Keratinocyte (primary cell): ENCODE results near the gene RALGPS1. TPM values are rescaled to one million over a fixed set of nuclear protein-coding genes. Genes with fewer than 3 reads are reported as not detected.

Source experiments
- DNase-seq: peaks from one replicate; pipeline ENCODE4 v3.0.0-alpha.2; 2011; ENCODE audit warnings: low read depth, missing footprints, low spot score
- FAIRE-seq: peaks from 2 replicates; lab custom pipeline; 2011; peaks lifted over from hg19 to GRCh38; lab: Jason Lieb, UNC
- H2AFZ ChIP-seq: 2 replicates; pipeline ENCODE4 v1.6.0; 2012; ENCODE audit warnings: low read length, control low read depth, inconsistent platforms; ENCODE audit not compliant: control insufficient read depth
- H3K27ac ChIP-seq: 2 replicates; pipeline ENCODE4 v1.5.1; 2011; ENCODE audit warnings: low read length; ENCODE audit not compliant: control insufficient read depth, insufficient read depth
- H3K27me3 ChIP-seq: 3 replicates; pipeline ENCODE4 v1.6.0; 2011; ENCODE audit warnings: low read length; ENCODE audit not compliant: control insufficient read depth, insufficient read depth; ENCODE audit errors: extremely low read depth
- H3K36me3 ChIP-seq, 2 experiments: 2 replicates in 1 of 2; 3 replicates in 1 of 2; pipeline ENCODE4 v1.5.1; 2011; ENCODE audit warnings: low read length in 2 of 2, mild to moderate bottlenecking in 1 of 2; ENCODE audit not compliant: control insufficient read depth in 2 of 2, insufficient read depth in 2 of 2; ENCODE audit errors: extremely low read depth in 1 of 2
- H3K4me1 ChIP-seq: 3 replicates; pipeline ENCODE4 v1.5.1; 2011; ENCODE audit warnings: low read length; ENCODE audit not compliant: control insufficient read depth, insufficient read depth; ENCODE audit errors: extremely low read depth
- H3K4me2 ChIP-seq: 3 replicates; pipeline ENCODE4 v1.6.0; 2011; ENCODE audit warnings: low read depth, low read length; ENCODE audit not compliant: control insufficient read depth, insufficient read depth; ENCODE audit errors: extremely low read depth
- H3K4me3 ChIP-seq, 3 experiments: fragments of 200-600 bp in 1 of 3; sonication (generic) in 1 of 3; 2 replicates in 2 of 3; 3 replicates in 1 of 3; pipeline ENCODE4 v1.5.1; 2011 to 2016; ENCODE audit warnings: low read length in 3 of 3, mild to moderate bottlenecking in 3 of 3, control low read depth in 2 of 3, inconsistent platforms in 1 of 3, low read depth in 1 of 3, mixed read lengths in 1 of 3, mixed run types in 1 of 3, moderate library complexity in 1 of 3; ENCODE audit not compliant: control insufficient read depth in 2 of 3, insufficient read depth in 2 of 3; ENCODE audit errors: extremely low read depth in 1 of 3
- H3K79me2 ChIP-seq: 2 replicates; pipeline ENCODE4 v1.6.0; 2012; ENCODE audit warnings: low read length; ENCODE audit not compliant: control insufficient read depth, insufficient read depth
- H3K9ac ChIP-seq: 3 replicates; pipeline ENCODE4 v1.6.0; 2011; ENCODE audit warnings: low read length; ENCODE audit not compliant: control insufficient read depth, insufficient read depth; ENCODE audit errors: extremely low read depth
- H3K9me1 ChIP-seq: 3 replicates; pipeline ENCODE4 v1.6.0; 2011; ENCODE audit warnings: low read length; ENCODE audit not compliant: control insufficient read depth, insufficient read depth; ENCODE audit errors: extremely low read depth
- H3K9me3 ChIP-seq: 2 replicates; pipeline ENCODE4 v1.5.1; 2012; ENCODE audit warnings: low read depth, low read length; ENCODE audit not compliant: control insufficient read depth
- H4K20me1 ChIP-seq: 3 replicates; pipeline ENCODE4 v1.6.0; 2011; ENCODE audit warnings: low read length; ENCODE audit not compliant: control insufficient read depth, insufficient read depth; ENCODE audit errors: extremely low read depth
- CTCF ChIP-seq, 3 experiments: IDR thresholded peaks in 1 of 3; conservative IDR thresholded peaks in 1 of 3; optimal IDR thresholded peaks in 1 of 3; 2 replicates in 2 of 3; 3 replicates in 1 of 3; pipeline versions ENCODE3 to v1.5.1; 2011; ENCODE audit warnings: low read length in 3 of 3, mild to moderate bottlenecking in 3 of 3, moderate library complexity in 2 of 3, control low read depth in 1 of 3, inconsistent platforms in 1 of 3; ENCODE audit not compliant: insufficient read depth in 2 of 3; ENCODE audit errors: extremely low read depth in 1 of 3
- EZH2 ChIP-seq: IDR thresholded peaks from one replicate; pipeline ENCODE4 v1.6.1; 2012; ENCODE audit warnings: inconsistent platforms, mild to moderate bottlenecking, low read length, moderate library complexity
- dilution Hi-C: fragments of 300-500 bp; cut with MboI; formaldehyde crosslinking; loops from one replicate; pipeline ENCODE4 v1.7.0; 2020; ENCODE audit warnings: low sequenced_read_pairs; ENCODE audit not compliant: extremely low pct_ligation_motif_present
- polyA plus RNA-seq, 5 experiments: library from polyadenylated mRNA; depleted of rRNA in 3 of 5; stranded (reverse) in 3 of 5; stranded (forward) in 1 of 5; unstranded in 1 of 5; fragments of >200 nt; gene quantifications; 1 replicate in 1 of 5; 2 replicates in 3 of 5; 3 replicates in 1 of 5; pipeline versions ENCODE4 v1.2.1 to v1.2.3, GENCODE V29; 2011 to 2012; ENCODE audit warnings: missing spikeins in 2 of 5, low read depth in 1 of 5, low replicate concordance in 1 of 5

RALGPS1 gene
- polyA plus RNA-seq, 1 donor (not counting 4 experiments of a cell fraction or from before 2014, with no cell fraction given), result 0.56 TPM

- DNase-seq, result no peak
- peaks cover 4% of the 10 kb centered on the region for H3K9me1 ChIP-seq
- dilution Hi-C loops, result no loop called here
- no peak overlapping the region for H3K27ac ChIP-seq
- peaks cover 11 to 17% of the 10 kb centered on the region in 2 experiments for H3K36me3 ChIP-seq
- peaks cover 9% of the 10 kb centered on the region for H3K79me2 ChIP-seq
- H3K9ac ChIP-seq, result no peak overlapping the region
- no peak overlapping the region for H3K4me2 ChIP-seq
- no peaks in the 10 kb centered on the region for H3K4me1 ChIP-seq
- H2AFZ ChIP-seq, result no peak overlapping the region
- no peak for FAIRE-seq
- no peak for TF ChIP-seq CTCF (optimal IDR thresholded peaks at IDR 0.05 in 1 of 3, IDR thresholded peaks at IDR 0.05 in 1 of 3, conservative IDR thresholded peaks at IDR 0.05 in 1 of 3; ENCODE audit: extremely low read depth in 1 of 3, insufficient read depth in 2 of 3, low read length in 3 of 3)
- TF ChIP-seq EZH2, result no peak
- peaks cover 2% of the 10 kb centered on the region for H4K20me1 ChIP-seq
- H3K4me3 ChIP-seq, result no peak overlapping the region
- H3K9me3 ChIP-seq, result no peaks in the 10 kb centered on the region
- no peaks in the 10 kb centered on the region for H3K27me3 ChIP-seq
Measured at GRCh38 chr9:126875756-126876510, 38.6 kb upstream of the RALGPS1 start.

GRCh38 chr9:126876531-126876930 is 38.1 kb upstream of the RALGPS1 start:
- Histone ChIP-seq H3K9ac (no peak overlapping the region), H3K4me1 (no peaks in the 10 kb centered on the region), H3K9me3 (no peaks in the 10 kb centered on the region), H3K36me3 (peaks cover 14 to 19% of the 10 kb centered on the region in 2 experiments), H3K9me1 (peaks cover 4% of the 10 kb centered on the region), H3K4me2 (no peak overlapping the region), H3K27ac (no peak overlapping the region), H3K27me3 (no peaks in the 10 kb centered on the region), H3K4me3 (no peak overlapping the region), H3K79me2 (peaks cover 7% of the 10 kb centered on the region), H2AFZ (no peak overlapping the region), H4K20me1 (peaks cover 2% of the 10 kb centered on the region)
- FAIRE-seq (no peak), DNase-seq (no peak)
- TF ChIP-seq EZH2 (no peak), CTCF (optimal IDR thresholded peaks at IDR 0.05 in 1 of 3, IDR thresholded peaks at IDR 0.05 in 1 of 3, conservative IDR thresholded peaks at IDR 0.05 in 1 of 3; ENCODE audit: extremely low read depth in 1 of 3, insufficient read depth in 2 of 3, low read length in 3 of 3) (no peak)
- dilution Hi-C loops, result no loop called here
